Tibial artery (tissue), 4 donors: Measurements from ENCODE around the gene GABRQ.

Experiments used
- DNase-seq, 2 donors: peaks; one replicate each; pipeline ENCODE4 v3.0.0-alpha.2; 2019
- H3K27ac ChIP-seq, 2 donors: fragments of 200-600 bp; sonication (generic) in 1 of 2; 1 replicate in 1 of 2; 2 replicates in 1 of 2; pipeline ENCODE4 v1.5.1; 2018 to 2019; ENCODE audit warnings: mild to moderate bottlenecking in 1 of 2
- H3K27me3 ChIP-seq, 2 donors: fragments of 200-600 bp; sonication (generic) in 1 of 2; one replicate each; pipeline versions ENCODE4 v1.5.1 to v1.6.0; 2016 to 2019
- H3K36me3 ChIP-seq, 3 donors: fragments of 200-600 bp; sonication (generic) in 2 of 3; one replicate each; pipeline ENCODE4 v1.5.1; 2016 to 2019; ENCODE audit warnings: mild to moderate bottlenecking in 2 of 3
- H3K4me1 ChIP-seq, 4 donors: fragments of 200-600 bp; sonication (generic) in 2 of 4; 1 replicate in 3 of 4; 2 replicates in 1 of 4; pipeline ENCODE4 v1.5.1; 2016 to 2019
- H3K4me3 ChIP-seq, 2 donors: fragments of 200-600 bp; sonication (generic) in 1 of 2; 1 replicate in 1 of 2; 2 replicates in 1 of 2; pipeline ENCODE4 v1.5.1; 2018 to 2019; ENCODE audit warnings: mild to moderate bottlenecking in 2 of 2
- H3K9me3 ChIP-seq, 3 donors: fragments of 200-600 bp; sonication (generic) in 1 of 3; one replicate each; pipeline ENCODE4 v1.5.1; 2016 to 2019
- intact Hi-C: fragments of 100-400 bp; cut with DNase I; formaldehyde crosslinking; loops from one replicate; pipeline ENCODE4 v1.15.0; 2023; ENCODE audit warnings: low total_unique reads
- TF ChIP-seq, protein P1 (sequence below), 2 experiments: fragments of 200-600 bp in 1 of 2; fragments of 450-650 bp in 1 of 2; IDR thresholded peaks; one replicate each; pipeline ENCODE4 v1.5.1; 2017 to 2019; ENCODE audit warnings: antibody characterized with exemption in 2 of 2, mild to moderate bottlenecking in 1 of 2, moderate library complexity in 1 of 2

Gene GABRQ

GRCh38 chrX:152647978-152648377, 10.3 kb downstream of the GABRQ start:
- no peaks in the 10 kb centered on the region for H3K9me3 ChIP-seq
- no peak overlapping the region for H3K4me3 ChIP-seq
- no peaks in the 10 kb centered on the region for H3K27me3 ChIP-seq
- no peaks in the 10 kb centered on the region for H3K36me3 ChIP-seq
- H3K4me1 ChIP-seq: no peaks in the 10 kb centered on the region
- intact Hi-C loops: no loop called here
- DNase-seq: no peak
- no peak overlapping the region for H3K27ac ChIP-seq
- TF ChIP-seq, protein P1, sequence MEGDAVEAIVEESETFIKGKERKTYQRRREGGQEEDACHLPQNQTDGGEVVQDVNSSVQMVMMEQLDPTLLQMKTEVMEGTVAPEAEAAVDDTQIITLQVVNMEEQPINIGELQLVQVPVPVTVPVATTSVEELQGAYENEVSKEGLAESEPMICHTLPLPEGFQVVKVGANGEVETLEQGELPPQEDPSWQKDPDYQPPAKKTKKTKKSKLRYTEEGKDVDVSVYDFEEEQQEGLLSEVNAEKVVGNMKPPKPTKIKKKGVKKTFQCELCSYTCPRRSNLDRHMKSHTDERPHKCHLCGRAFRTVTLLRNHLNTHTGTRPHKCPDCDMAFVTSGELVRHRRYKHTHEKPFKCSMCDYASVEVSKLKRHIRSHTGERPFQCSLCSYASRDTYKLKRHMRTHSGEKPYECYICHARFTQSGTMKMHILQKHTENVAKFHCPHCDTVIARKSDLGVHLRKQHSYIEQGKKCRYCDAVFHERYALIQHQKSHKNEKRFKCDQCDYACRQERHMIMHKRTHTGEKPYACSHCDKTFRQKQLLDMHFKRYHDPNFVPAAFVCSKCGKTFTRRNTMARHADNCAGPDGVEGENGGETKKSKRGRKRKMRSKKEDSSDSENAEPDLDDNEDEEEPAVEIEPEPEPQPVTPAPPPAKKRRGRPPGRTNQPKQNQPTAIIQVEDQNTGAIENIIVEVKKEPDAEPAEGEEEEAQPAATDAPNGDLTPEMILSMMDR (IDR thresholded peaks at IDR 0.05): no peak

GRCh38 chrX:152652060-152652459, 14.4 kb downstream of the GABRQ start:
- intact Hi-C loops: no loop called here
- no peaks in the 10 kb centered on the region for H3K36me3 ChIP-seq
- no peak overlapping the region for H3K27ac ChIP-seq
- no peak overlapping the region for H3K4me3 ChIP-seq
- DNase-seq: no peak
- no peaks in the 10 kb centered on the region for H3K9me3 ChIP-seq
- TF ChIP-seq, protein P1 (IDR thresholded peaks at IDR 0.05): no peak
- H3K4me1 ChIP-seq: no peaks in the 10 kb centered on the region
- no peaks in the 10 kb centered on the region for H3K27me3 ChIP-seq

- intact Hi-C loops: no loop called here
- Histone ChIP-seq H3K36me3 (no peaks in the 10 kb centered on the region), H3K9me3 (no peaks in the 10 kb centered on the region), H3K27me3 (no peaks in the 10 kb centered on the region), H3K27ac (no peak overlapping the region), H3K4me3 (no peak overlapping the region), H3K4me1 (no peaks in the 10 kb centered on the region)
- TF ChIP-seq, protein P1 (IDR thresholded peaks at IDR 0.05): no peak
- no peak for DNase-seq
Observed at GRCh38 chrX:152652467-152652866, 14.8 kb downstream of the GABRQ start.

GRCh38 chrX:152656087-152656486, 18.4 kb downstream of the GABRQ start:
- no peaks in the 10 kb centered on the region for H3K27me3 ChIP-seq
- DNase-seq: no peak
- intact Hi-C loops: no loop called here
- H3K27ac ChIP-seq: no peak overlapping the region
- H3K36me3 ChIP-seq: no peaks in the 10 kb centered on the region
- no peaks in the 10 kb centered on the region for H3K9me3 ChIP-seq
- H3K4me3 ChIP-seq: no peak overlapping the region
- H3K4me1 ChIP-seq: no peaks in the 10 kb centered on the region
- TF ChIP-seq, protein P1 (IDR thresholded peaks at IDR 0.05): no peak

DNA sequence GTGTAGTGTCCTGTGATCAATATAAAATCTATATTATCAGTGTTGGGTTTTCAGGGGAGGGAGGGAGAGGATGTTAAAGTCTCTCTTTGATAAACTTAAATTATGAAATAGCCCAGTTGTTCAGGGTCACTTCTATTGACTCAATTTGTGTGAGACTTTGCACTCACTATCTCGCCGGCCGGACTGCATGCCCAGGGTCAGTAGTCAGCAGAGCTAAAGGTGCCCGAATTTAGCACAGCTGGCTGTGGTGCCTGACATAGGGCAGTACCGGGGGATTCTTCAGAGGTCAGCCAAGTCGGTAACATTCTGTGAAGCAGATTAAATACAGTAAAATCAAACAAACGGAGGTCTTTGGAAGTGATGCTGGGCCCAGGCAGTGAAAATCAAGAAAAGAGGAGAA, 19.2 kb downstream of the GABRQ start:
- no peak overlapping the region for H3K27ac ChIP-seq
- H3K9me3 ChIP-seq: no peaks in the 10 kb centered on the region
- H3K4me3 ChIP-seq: no peak overlapping the region
- no peaks in the 10 kb centered on the region for H3K4me1 ChIP-seq
- no peaks in the 10 kb centered on the region for H3K36me3 ChIP-seq
- H3K27me3 ChIP-seq: no peaks in the 10 kb centered on the region
- no peak for DNase-seq
- intact Hi-C loops: no loop called here
- TF ChIP-seq, protein P1 (IDR thresholded peaks at IDR 0.05): no peak

- H3K27ac ChIP-seq: no peak overlapping the region
- TF ChIP-seq, protein P1 (IDR thresholded peaks at IDR 0.05): no peak
- H3K9me3 ChIP-seq: no peaks in the 10 kb centered on the region
- H3K4me1 ChIP-seq: no peaks in the 10 kb centered on the region
- no peaks in the 10 kb centered on the region for H3K27me3 ChIP-seq
- no peaks in the 10 kb centered on the region for H3K36me3 ChIP-seq
- intact Hi-C loops: no loop called here
- no peak overlapping the region for H3K4me3 ChIP-seq
- no peak for DNase-seq
Observed at GRCh38 chrX:152658302-152658701, 20.6 kb downstream of the GABRQ start.
